Nephron progenitor cell (in vitro differentiated cells): Measurements from ENCODE around the gene TOMM40.

Source experiments
- DNase-seq: peaks from one replicate; pipeline ENCODE4 v3.0.0; 2021
- H3K27ac Mint-ChIP-seq: 2 replicates; pipeline ENCODE4 v1.8.0; 2021; ENCODE audit warnings: mild to moderate bottlenecking, moderate library complexity, mixed read lengths
- H3K27me3 Mint-ChIP-seq: 2 replicates; pipeline ENCODE4 v1.8.0; 2021; ENCODE audit warnings: mild to moderate bottlenecking, low read depth, mixed read lengths; ENCODE audit not compliant: poor library complexity
- H3K36me3 Mint-ChIP-seq: 2 replicates; pipeline ENCODE4 v1.8.0; 2021; ENCODE audit warnings: low read depth, mixed read lengths
- H3K4me1 Mint-ChIP-seq: 2 replicates; pipeline ENCODE4 v1.8.0; 2021; ENCODE audit warnings: mixed read lengths
- H3K4me3 Mint-ChIP-seq: 2 replicates; pipeline ENCODE4 v1.8.0; 2021; ENCODE audit warnings: mild to moderate bottlenecking, moderate library complexity, mixed read lengths
- H3K9me3 Mint-ChIP-seq: 2 replicates; pipeline ENCODE4 v1.8.0; 2021; ENCODE audit warnings: mild to moderate bottlenecking, moderate library complexity, mixed read lengths
- TF ChIP-seq, protein P1 (sequence below): fragments of 200-600 bp; sonication (generic); IDR thresholded peaks from 2 replicates; pipeline ENCODE4 v1.5.0; 2021; ENCODE audit warnings: antibody characterized with exemption

The TOMM40 gene

DNA sequence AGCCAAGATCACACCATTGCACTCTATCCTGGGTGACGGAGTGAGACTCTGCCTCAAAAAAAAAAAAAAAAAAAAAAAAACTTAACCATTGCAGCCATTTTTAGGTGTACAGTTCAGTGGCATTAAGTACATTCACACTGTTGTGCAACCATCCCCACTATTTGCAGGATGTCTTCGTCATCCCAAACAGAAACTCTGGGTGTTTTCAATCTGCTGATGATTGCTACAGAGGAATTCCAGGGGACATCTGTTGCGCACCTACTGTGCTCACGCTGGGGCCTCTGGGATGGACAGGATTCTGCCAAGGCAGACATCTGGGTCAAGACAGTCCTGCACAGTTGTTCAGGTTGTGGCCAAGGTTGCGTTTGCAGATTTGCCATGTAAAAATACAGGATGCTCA is 48.6 kb downstream of the TOMM40 start:
- peaks cover 10% of the 10 kb centered on the region for H3K27me3 Mint-ChIP-seq
- peaks cover 39% of the 10 kb centered on the region for H3K4me1 Mint-ChIP-seq
- no peaks in the 10 kb centered on the region for H3K36me3 Mint-ChIP-seq
- H3K27ac Mint-ChIP-seq = no peak overlapping the region
- TF ChIP-seq, protein P1, sequence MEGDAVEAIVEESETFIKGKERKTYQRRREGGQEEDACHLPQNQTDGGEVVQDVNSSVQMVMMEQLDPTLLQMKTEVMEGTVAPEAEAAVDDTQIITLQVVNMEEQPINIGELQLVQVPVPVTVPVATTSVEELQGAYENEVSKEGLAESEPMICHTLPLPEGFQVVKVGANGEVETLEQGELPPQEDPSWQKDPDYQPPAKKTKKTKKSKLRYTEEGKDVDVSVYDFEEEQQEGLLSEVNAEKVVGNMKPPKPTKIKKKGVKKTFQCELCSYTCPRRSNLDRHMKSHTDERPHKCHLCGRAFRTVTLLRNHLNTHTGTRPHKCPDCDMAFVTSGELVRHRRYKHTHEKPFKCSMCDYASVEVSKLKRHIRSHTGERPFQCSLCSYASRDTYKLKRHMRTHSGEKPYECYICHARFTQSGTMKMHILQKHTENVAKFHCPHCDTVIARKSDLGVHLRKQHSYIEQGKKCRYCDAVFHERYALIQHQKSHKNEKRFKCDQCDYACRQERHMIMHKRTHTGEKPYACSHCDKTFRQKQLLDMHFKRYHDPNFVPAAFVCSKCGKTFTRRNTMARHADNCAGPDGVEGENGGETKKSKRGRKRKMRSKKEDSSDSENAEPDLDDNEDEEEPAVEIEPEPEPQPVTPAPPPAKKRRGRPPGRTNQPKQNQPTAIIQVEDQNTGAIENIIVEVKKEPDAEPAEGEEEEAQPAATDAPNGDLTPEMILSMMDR = no peak
- H3K9me3 Mint-ChIP-seq = no peaks in the 10 kb centered on the region
- DNase-seq = no peak
- H3K4me3 Mint-ChIP-seq = no peak overlapping the region

DNA sequence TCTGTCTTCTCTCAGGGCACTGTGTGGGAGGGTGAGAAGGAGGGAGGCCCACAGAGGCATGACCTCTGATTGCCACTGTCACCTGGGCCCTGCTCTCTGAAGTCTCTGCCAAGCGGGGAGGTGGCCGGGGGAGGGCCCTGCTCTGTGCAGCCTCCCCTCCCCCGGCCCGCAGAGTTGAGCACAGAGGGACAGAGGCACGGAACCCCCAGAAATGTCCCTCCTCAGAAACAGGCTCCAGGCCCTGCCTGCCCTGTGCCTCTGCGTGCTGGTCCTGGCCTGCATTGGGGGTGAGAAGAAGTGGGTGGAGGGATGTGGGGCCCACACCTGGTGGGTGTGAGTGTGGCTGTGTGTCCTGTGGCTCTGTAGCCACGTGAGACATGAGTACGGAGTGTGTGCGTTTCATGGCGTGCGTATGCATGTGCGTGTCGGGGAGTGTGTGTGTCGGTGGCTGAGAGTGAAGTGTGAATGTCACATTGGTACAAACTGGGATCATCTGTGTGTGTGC is 51.1 kb downstream of the TOMM40 start, which contains the start of gene APOC4:
APOC4 (plus strand) TSS at position 171 of the 505 bp plus-strand sequence; CDS start at position 212, 41 bp downstream.
- H3K4me3 Mint-ChIP-seq = peak within 1 kb of the TSS; percentile 4
- DNase-seq = no peak
- H3K4me1 Mint-ChIP-seq = peaks cover 33% of the 10 kb centered on the region
- H3K9me3 Mint-ChIP-seq = no peaks in the 10 kb centered on the region
- TF ChIP-seq, protein P1 = no peak
- H3K27me3 Mint-ChIP-seq = peaks cover 8% of the 10 kb centered on the region
- H3K36me3 Mint-ChIP-seq = no peaks in the 10 kb centered on the region
- peak within 1 kb of the TSS; percentile 96 for H3K27ac Mint-ChIP-seq

DNA sequence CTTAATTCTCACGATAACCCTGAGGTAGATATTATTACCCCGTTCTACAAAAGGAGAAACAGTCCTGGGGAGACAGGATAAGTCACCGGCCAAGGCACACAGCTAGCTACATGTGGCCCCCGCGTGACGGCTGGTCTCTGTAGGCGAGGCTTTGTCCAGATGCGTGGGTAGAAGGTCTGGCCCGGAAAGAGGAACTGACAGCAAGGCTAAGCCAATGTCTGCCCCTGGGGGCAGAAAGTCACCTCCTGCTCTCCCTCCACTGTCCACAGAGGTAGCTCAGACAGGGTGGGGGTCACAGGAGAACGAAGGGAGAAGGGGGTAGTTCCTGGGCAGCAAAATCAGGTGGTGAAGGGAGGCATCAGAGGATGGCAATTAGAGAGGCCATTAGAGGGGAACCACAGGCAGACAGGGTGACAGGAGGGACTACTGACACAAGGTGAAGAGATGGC is 52.8 kb downstream of the TOMM40 start:
- H3K27ac Mint-ChIP-seq = peak overlapping the region; percentile 92
- peaks cover 33% of the 10 kb centered on the region for H3K4me1 Mint-ChIP-seq
- no peak for DNase-seq
- TF ChIP-seq, protein P1 = no peak
- no peaks in the 10 kb centered on the region for H3K36me3 Mint-ChIP-seq
- no peaks in the 10 kb centered on the region for H3K9me3 Mint-ChIP-seq
- no peak overlapping the region for H3K4me3 Mint-ChIP-seq
- H3K27me3 Mint-ChIP-seq = peaks cover 7% of the 10 kb centered on the region

DNA sequence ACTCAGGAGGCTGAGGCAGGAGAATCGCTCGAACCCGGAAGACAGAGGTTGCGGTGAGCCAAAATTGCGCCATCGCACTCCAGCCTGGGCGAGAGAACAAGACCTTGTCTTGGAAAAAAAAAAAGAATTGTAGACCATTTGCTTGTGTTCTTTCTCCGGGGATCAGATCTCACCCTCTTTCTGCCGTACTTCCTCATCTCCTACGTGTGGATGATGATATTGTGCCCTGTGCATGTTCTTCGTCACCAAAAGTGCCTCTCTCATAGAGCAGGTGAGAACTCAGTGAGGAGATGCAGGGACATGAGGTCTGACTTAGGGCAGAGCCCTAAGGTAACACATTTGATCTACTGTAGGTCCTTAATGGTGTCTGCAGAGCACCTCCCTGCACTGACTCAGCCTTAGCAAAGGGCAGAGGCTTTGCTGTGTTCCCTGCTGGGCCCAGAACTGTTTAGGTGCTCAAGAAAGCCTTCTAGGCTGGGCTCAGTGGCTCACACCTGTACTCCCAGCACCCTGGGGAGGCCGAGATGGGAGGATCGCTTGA is 56.1 kb downstream of the TOMM40 start:
- Mint-ChIP-seq H3K9me3 (no peaks in the 10 kb centered on the region), H3K4me1 (peaks cover 18% of the 10 kb centered on the region), H3K27me3 (peaks cover 7% of the 10 kb centered on the region), H3K36me3 (no peaks in the 10 kb centered on the region), H3K27ac (no peak overlapping the region), H3K4me3 (no peak overlapping the region)
- DNase-seq = no peak
- TF ChIP-seq, protein P1 = no peak

DNA sequence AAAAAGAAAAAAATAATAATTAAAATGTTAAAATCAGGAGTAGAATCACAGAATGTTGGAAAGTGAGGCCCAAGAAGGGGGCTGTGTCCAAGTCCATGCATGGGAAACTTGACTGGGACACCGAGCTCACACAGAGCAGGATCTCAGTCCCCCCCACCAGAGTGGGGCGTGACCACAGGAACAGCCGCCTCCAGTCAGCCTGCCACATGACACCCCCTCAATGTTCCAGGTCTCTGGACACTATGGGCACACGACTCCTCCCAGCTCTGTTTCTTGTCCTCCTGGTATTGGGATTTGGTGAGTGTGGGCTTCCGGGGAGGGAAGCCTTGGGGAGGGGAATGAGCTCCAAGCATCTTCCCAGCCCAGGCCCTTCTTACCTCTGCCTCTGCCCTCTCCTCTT is 57.2 kb downstream of the TOMM40 start:
- H3K27ac Mint-ChIP-seq = no peak overlapping the region
- H3K27me3 Mint-ChIP-seq = peaks cover 7% of the 10 kb centered on the region
- DNase-seq = no peak
- H3K4me3 Mint-ChIP-seq = no peak overlapping the region
- no peaks in the 10 kb centered on the region for H3K9me3 Mint-ChIP-seq
- H3K36me3 Mint-ChIP-seq = no peaks in the 10 kb centered on the region
- TF ChIP-seq, protein P1 = no peak
- peaks cover 11% of the 10 kb centered on the region for H3K4me1 Mint-ChIP-seq
